Stimulated activated CD8-positive, alpha-beta memory T cell treated with anti-CD3 and anti-CD28 coated beads, Interleukin-12 subunit alpha, Interleukin-12 subunit beta, amount 100 ng/mL, for 1 hour (primary cell): ENCODE results near the gene KIF5A.

Source experiments
- DNase-seq: peaks from one replicate; pipeline ENCODE4 v3.0.0-alpha.2; 2020; ENCODE audit warnings: low read depth

The KIF5A gene

DNA sequence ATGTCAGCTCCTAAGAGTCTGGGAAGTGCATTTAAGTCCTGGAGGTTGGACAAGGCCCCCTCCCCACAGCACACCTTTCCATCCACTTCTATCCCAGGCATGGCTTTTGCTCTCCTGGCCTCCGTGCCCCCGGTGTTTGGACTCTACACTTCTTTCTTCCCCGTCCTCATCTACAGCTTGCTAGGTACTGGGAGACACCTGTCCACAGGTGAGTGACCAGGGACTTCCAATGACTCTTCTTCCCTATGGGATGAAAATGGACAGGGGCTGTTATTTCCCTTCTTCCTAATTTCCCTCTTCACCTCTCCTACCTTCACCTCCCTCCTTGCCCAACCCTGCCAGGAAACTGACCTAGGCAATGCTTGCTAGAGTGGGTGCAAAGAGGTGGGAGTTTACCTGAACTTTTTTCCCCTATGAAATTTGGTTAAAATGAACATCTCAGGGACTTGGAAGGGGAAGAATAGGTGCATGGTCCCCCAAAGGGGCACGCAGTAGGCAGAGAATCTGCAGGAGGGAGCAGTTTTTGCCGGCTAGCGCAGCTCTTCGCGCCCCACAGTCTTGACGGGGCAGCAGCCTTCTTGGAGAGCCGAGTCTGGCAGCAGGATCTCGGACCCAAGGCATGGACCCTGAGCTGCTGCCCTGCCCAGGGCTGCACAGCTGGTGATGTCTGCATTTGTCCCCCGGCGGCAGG is 70.5 kb downstream of the KIF5A start:
- DNase-seq: no peak

DNA sequence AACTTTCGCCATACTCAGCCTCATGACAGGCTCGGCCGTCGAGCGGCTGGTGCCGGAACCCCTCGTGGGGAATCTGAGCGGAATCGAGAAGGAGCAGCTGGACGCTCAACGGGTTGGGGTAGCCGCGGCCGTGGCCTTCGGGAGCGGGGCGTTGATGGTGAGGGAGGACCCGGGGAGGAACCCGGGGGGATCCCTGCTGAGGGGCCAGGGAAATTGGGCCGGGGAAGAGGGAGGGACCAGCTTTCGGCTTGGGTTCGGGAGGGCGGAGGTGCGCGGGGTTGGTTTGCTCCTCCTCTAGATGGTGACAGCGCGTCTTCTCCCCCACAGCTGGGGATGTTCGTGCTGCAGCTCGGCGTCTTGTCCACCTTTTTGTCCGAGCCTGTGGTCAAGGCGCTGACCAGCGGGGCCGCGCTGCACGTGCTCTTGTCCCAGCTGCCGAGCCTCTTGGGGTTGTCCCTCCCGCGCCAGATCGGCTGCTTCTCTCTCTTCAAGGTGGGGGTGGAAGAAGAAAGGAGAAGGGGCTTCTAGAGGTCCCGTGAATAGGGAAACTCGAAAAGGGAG is 71.2 kb downstream of the KIF5A start:
- no peak for DNase-seq

DNA sequence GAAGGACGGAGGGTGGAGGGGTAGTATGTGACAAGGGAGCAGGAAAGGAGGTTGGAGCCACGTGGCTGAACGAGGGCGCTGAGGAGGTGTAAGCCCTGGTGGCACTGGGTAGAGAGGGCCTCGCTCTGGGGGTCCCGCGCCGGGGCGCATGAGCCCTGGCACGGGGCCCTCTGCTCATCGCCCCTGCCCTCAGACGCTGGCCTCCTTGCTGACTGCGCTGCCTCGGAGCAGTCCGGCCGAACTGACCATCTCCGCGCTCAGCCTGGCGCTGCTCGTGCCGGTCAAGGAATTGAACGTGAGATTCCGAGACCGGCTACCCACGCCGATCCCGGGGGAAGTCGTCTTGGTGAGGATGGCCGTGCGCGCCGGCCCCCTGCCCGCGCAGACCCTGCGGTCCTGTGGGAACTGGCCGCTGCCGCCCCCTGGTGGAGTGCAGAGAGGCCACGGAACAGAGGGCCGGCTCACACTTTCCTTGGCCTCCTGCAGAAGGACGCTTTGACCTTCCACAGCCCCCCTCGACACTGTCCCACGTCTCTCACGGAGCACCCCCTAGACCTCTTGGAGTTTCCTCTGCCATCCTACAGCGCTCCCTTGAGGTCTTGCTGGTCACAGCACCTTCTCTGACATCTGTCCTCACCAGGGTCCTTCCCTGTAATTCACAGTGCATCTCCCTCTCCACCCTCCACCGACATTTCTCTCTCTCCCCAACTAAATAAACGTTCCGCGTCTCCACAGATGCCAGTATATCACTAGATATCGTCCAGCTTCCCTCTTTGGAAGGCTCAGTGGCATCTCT is 71.9 kb downstream of the KIF5A start:
- peak; percentile 39 for DNase-seq

DNA sequence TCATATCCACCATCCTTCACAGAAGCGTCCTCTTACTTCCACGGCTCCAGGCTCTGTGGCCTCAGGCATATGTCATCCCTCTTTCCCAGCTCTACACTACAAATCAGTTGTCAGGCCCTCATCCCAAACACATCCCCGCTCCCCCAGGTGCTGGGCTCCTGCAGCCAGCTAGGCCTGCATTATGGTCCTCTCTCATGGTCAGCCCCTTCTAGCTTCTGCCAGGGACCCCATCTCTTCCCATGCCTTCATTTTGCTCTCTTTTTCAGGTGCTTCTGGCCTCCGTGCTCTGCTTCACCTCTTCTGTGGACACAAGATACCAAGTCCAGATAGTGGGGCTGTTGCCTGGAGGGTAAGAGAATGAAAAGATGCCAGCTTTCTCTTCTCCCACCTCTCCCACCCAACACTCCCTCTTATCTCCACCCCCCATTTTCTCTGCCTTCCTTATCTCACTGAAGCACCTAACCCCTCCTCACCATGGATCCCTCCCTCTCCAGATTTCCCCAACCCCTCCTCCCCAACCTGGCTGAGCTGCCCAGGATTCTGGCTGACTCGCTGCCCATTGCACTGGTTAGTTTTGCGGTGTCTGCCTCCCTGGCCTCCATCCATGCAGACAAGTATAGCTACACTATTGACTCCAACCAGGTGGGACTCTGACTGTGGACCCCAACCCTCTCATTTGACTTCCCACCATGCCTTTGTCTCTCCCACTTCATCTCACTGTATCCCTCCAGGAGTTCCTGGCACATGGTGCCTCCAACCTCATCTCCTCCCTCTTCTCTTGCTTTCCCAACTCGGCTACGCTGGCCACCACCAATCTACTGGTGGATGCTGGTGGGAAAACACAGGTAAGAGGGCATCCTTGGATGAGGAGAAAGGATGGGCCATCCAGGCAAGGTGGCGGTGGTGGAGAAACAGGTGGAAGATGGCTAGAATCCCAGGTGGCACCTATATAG is 72.7 kb downstream of the KIF5A start:
- DNase-seq: no peak

DNA sequence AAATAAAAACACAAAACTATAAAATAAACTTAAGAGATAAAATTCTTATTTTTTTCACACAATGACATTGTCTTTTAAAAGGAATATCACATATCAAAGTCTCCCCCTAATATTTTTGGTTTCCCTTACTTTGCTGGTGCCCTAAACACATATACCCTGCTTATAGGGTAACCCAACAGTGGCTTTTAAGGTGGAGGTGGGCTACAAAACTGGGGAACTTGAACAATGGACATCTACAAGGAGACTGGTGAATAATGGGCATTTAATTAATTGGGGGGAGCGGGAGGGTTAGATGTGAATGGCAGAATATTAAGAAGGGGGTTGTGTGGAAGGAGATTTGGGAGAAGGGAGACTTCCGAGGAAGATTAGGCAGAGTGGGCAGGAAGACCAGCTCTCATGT is 73.5 kb downstream of the KIF5A start:
- no peak for DNase-seq

DNA sequence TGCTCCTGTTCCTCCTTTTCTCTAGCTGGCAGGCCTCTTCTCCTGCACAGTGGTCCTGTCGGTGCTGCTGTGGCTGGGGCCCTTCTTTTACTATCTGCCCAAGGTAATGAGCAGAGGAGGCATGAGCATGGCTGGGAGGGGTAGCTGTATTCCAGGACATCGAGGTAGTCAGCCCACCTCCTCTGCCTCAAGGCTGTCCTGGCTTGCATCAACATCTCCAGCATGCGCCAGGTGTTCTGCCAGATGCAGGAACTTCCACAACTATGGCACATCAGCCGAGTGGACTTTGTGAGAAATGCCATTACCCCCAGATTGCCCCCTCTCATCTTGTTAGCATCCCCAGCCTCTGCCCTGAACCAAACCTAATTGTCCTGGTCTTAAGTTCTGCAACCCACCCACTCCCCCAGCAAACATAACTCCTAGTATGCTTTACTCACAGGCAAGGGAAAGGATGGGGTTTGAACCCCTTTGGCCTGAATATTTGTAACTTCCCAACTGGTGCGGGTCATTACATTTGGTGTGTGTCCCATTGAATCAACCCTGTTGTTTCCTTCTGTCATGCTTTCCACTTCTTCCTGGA is 74.1 kb downstream of the KIF5A start:
- DNase-seq: no peak

DNA sequence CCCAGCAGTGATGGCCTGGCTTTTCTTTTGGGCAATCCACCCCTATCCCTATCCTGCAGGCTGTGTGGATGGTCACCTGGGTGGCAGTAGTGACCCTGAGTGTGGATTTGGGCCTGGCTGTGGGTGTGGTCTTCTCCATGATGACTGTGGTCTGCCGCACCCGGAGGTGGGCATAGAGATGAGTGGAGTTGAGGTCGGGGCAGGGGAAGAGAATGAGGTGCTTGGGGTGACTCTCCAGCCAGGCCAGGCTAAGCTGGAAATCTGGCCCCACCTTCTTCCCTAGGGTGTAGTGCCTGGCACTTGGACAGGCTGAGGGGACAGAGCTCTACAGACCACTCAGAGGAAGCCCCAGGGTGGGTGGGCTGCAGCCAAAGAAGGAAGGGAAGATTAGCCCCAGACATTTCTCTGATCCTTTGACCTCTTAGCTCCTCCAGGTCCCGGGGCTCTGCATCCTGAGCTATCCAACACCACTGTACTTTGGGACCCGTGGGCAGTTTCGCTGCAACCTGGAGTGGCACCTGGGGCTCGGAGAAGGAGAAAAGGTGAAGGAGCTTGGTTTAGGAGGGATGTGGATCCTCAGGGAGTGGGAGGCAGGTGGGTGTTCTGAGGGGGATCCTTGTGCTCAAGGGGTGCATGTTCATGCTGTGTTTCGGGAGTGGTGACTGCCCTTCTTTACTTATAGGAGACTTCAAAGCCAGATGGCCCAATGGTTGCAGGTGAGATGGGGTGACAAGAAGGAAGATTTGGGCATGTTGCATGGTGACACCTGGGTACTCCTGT is 74.8 kb downstream of the KIF5A start:
- DNase-seq: no peak

DNA sequence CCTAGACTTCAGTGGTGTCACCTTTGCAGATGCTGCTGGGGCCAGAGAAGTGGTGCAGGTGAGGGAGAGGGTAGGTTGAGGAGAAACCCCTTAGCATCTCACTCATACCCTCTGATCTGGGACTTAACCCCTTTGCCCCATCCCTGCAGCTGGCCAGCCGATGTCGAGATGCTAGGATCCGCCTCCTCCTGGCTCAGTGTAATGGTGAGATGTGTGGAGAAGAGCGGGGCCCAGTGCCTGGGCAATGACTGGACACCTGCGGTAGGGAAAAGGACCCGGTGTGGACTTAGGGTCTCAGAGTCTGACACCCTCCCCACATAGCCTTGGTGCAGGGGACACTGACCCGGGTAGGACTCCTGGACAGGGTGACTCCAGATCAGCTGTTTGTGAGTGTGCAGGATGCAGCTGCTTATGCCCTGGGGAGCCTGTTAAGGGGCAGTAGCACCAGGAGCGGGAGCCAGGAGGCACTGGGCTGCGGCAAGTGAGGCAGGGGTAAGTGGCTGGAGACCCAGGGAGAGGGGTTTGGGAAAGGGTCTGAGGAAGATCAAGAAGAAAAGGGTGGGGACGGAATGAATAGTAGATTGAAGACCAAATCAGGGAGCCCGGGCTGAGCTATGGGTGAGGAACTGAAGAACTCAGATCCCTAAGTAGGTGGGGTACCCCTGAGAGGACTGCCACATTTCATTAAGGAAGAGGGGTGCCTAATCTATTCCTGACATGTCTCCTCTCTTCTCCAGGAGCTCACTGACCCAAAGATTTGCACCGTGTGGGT is 75.6 kb downstream of the KIF5A start:
- no peak for DNase-seq

DNA sequence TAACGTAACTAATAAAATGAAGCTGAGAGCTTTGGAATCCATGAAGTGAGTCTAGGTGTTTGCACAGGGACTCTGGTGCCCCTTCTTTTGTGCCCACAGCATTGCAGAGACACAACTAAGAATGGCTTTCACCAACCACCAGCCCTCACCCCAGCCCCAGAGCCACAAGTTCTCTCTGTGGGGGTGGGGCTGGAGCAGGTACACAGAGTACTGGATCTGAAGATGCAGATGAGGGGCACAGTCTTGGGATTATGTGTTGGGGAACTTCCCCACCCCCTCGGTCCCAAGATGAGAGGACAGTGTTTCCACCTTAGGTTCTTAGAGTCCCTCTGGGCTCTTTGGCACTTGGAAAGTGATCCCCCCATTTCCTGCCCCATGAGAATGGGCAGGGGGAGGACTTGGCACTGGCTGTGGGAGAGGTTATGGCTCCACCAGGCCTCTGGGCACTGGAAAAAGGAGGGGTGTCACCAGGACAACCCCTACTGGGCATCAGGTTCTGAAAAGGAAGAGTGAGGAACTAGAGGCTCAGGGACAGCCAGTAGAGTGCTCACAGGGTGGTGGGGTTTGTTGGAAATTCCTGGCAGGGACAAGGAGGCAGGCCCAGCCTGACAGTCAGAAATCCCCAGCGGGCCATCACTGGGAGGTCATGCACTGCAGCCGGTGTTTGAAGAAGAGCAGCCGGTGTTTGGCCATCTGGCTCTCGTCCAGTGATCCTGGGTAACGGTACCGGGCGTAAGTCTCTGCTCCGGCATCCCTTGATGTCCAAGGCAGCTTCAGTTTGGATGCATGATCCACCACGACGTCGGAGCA is 76.5 kb downstream of the KIF5A start:
- no peak for DNase-seq

DNA sequence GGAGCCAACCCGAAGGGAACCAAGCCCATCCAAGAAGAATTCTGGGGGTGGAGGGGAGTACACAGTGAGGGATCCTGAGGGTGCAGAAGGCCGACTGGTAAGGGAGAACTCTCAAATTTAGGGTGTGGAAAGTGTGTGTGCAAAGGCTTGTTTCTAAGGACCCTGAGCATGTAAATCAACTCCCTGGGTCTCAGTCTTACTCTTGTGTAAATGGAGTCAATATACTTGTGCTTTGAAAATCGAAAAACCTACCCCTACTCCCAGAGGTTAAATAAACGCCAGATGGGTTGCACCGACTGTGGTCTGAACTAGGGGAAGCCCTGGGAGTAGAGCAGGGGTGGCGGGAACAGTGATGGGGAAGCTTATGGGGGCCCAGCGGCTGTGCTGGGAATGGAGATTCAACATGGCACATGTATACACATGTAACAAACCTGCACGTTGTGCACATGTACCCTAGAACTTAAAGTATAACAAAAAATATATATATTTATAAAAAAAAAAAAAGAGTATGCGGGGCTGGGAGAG is 77.1 kb downstream of the KIF5A start:
- no peak for DNase-seq

DNA sequence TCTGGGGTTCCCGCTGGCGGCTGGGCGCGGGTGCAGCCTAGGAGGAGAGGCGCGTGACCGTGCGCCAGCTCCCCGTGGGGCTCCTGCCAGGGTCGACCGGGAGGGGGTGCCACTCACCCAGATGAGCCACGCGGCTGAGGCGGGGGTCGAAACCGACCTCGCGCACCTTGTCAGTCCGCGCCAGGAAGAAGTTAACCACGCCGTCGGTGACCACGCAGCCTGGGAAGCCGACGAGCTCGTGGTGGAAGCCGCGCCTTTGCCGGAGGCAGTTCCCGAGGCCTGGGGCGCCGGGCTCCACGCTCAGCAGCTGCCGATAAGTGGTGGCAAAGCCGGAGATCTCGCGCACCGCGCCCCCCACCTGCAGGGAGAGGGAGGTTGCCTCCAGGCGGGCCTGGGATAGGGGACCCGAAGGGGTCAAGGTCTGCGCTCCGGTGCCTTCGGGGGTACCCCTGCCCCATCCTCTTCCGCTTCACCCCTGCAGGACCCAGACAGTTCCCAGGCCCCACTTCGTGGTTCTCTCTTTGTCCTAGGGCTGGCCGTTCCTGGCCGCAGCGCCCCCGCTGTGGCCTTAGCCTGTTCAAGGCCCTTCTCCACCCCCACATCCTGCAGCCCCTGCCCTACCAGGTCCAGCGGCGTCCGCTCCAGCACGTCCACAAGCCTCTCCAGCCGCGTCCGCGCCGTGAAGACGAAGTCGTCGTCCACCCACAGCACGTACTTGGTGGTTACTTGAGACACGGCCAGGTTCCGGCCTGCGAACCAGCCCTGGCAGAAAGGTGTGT is 77.8 kb downstream of the KIF5A start:
- no peak for DNase-seq

DNA sequence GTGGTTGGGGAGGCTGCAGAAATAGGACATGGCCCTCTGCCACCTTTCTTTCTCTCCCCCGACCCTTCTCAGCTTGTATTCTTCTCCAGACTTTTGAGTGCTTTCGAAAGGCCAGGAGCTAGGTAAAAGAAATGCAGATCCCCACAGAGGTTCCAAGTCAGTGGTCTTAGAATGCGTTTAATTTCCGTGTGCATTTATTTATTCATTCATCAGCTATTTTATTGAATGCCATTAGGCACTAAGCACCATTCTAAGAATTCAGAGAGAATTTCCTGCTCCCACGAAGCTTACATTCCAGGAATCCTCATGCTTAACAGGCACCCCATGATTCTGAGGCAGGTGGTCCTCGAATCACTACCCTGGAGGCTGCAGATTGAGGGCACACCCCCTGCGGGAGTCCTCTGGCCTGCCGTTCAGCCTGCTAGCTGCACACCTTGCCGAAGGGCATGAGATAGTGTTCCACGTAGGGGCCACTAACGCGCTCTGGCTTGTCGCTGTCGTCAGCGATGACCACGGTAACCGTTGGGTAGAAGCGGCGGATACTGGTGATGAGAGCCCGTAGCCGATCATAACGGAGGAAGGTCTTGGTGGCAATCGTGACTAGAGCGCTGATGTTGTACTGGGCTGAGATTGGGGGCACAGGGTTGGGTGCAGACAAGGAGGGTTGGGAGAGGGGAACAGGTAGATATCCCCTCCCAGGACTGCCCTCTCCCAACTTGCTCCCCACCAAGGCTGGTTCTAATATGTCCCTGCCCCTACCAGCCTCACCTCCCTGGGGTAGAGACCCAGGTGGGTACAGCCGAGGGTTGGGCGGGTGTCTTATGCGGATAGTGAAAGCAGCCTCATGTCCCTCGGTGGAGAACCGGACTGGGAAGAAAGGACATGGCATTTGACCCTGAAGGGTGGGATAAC is 78.7 kb downstream of the KIF5A start:
- DNase-seq: no peak

DNA sequence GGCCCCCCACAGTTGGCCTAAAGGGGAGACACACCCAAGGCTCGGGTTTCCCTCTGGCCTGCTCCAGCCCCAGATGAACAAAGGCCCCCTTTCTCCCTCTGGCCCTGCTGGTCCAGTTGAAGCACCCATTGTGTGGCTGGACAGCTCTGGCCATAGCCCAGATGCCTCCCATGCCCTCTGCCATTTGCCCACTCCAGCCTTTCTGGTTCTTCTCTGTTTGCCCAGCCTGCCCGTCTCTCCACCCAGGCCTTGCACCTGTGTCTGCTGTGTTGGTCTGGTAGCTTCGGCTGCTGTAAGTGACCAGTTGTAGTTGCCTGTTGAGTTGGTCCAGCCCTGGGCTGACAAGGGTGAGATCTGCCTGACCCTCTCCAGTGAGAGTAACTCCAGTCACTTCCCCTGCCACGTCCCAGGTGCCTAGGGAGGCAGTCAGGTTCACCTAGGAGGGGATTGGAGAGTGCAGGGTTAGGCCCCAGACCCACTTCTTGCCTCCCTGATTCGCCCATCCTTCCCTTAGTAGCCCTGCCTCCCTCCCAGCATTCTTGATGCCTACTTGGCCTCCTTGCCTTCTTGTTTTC is 80.1 kb downstream of the KIF5A start:
- no peak for DNase-seq

DNA sequence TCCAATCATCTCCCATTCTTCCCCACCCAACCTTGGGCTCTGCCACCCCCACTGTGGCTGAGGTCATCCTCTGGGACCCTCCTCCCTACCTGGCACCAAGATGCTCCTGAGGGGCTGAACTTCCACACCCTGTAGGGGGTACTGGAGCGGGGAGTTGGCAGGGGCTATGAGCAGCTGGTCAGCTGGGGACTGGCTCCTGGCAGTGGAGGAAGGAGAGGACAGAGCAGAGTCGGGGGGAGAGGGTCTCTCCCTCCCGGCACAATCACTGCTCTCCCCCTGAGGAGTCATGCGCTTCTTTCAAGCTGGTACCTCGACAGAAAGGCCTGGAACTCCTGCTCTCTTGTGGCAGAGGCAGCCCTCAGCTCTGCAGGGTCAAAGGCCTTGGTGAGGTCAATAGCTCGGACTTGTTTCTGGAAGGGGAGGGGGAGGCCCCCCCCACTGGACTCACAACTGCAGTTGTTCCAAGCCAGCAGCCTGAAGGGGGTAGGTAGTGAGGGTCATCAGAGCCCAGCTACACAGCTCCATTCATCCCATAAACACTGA is 81.1 kb downstream of the KIF5A start:
- no peak for DNase-seq

DNA sequence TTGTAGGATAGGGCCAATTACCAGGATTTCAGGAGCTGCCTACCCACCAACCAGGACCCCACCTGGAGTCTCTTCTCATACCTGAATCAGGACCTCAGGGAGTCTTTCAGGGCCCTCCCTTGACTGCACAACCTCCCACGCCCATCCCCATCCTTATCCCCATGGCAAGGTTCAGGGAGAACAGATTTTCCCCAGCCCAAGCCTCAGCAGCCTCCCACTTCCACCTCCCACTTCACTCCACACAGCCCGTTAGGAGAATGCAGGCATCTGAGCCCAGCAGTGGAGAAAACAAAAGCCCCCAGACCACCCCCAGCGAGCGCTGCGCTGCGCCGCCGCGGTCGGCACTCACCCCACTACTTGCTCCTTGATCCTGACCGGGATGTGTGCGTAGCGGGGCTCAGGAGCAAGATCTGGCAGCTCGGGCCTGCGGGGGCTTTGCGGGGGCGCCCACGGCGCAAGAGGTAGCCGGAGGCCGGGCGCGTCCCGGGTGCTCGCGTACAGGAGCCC is 81.8 kb downstream of the KIF5A start:
- no peak for DNase-seq
